ENCODE data around the gene PRDM1. TPM values are rescaled to one million over a fixed set of nuclear protein-coding genes. Genes with fewer than 3 reads are reported as not detected.

PRDM1 gene
- total RNA-seq, 1 donor from 2014 or later: 10.5 TPM

GRCh38 chr6:106108129-106108528 lies 22.0 kb downstream of the PRDM1 start:
- Histone ChIP-seq H3K27me3 (ENCODE audit: insufficient read depth, low read length) (no peaks in the 10 kb centered on the region), H2AFZ (ENCODE audit: low read depth, low read length) (no peak overlapping the region), H3K4me3 (ENCODE audit: insufficient read depth, low read depth, low read length) (no peak overlapping the region), H3K4me2 (ENCODE audit: low read length) (no peak overlapping the region), H3K4me1 (ENCODE audit: insufficient read depth, low read length) (peaks cover 7% of the 10 kb centered on the region), H3K36me3 (ENCODE audit: insufficient read depth, low read length) (peaks cover 3% of the 10 kb centered on the region), H3K9me3 (ENCODE audit: insufficient read depth, low read depth, low read length) (no peaks in the 10 kb centered on the region), H3K27ac (ENCODE audit: low read depth, low read length) (no peak overlapping the region), H3K9ac (ENCODE audit: low read length) (no peak overlapping the region), H3K79me2 (ENCODE audit: insufficient read depth, low read length) (no peaks in the 10 kb centered on the region), H4K20me1 (ENCODE audit: insufficient read depth, low read length) (no peaks in the 10 kb centered on the region)
- TF ChIP-seq EZH2 (IDR thresholded peaks at IDR 0.05; ENCODE audit: insufficient read depth, low read length): no peak
- no peak for TF ChIP-seq CTCF (IDR thresholded peaks at IDR 0.05; ENCODE audit: insufficient read depth, low read depth, low read length)
- Mint-ChIP-seq H3K27ac (ENCODE audit: unreplicated experiment) (no peak overlapping the region), H3K4me3 (ENCODE audit: unreplicated experiment) (no peak overlapping the region), H3K4me1 (ENCODE audit: low read depth, unreplicated experiment) (peaks cover 8% of the 10 kb centered on the region), H3K36me3 (ENCODE audit: low read depth, unreplicated experiment) (peaks cover 35% of the 10 kb centered on the region), H3K9me3 (ENCODE audit: unreplicated experiment) (no peaks in the 10 kb centered on the region), H3K27me3 (ENCODE audit: low read depth, unreplicated experiment) (no peaks in the 10 kb centered on the region)
- no peak for DNase-seq (ENCODE audit: low read depth)
- no peak for FAIRE-seq

GRCh38 chr6:106109029-106109428 lies 22.9 kb downstream of the PRDM1 start:
- H2AFZ ChIP-seq (ENCODE audit: low read depth, low read length): no peak overlapping the region
- Mint-ChIP-seq H3K9me3 (ENCODE audit: unreplicated experiment) (no peaks in the 10 kb centered on the region), H3K4me3 (ENCODE audit: unreplicated experiment) (no peak overlapping the region), H3K27me3 (ENCODE audit: low read depth, unreplicated experiment) (no peaks in the 10 kb centered on the region), H3K4me1 (ENCODE audit: low read depth, unreplicated experiment) (peaks cover 8% of the 10 kb centered on the region), H3K36me3 (ENCODE audit: low read depth, unreplicated experiment) (peaks cover 33% of the 10 kb centered on the region), H3K27ac (ENCODE audit: unreplicated experiment) (no peak overlapping the region)
- DNase-seq (ENCODE audit: low read depth) (no peak), FAIRE-seq (no peak)
- H3K4me2 ChIP-seq (ENCODE audit: low read length): no peak overlapping the region
- H3K79me2 ChIP-seq (ENCODE audit: insufficient read depth, low read length): no peaks in the 10 kb centered on the region
- TF ChIP-seq EZH2 (IDR thresholded peaks at IDR 0.05; ENCODE audit: insufficient read depth, low read length): no peak
- TF ChIP-seq CTCF (IDR thresholded peaks at IDR 0.05; ENCODE audit: insufficient read depth, low read depth, low read length): no peak
- no peak overlapping the region for H3K4me3 ChIP-seq (ENCODE audit: insufficient read depth, low read depth, low read length)
- H3K27ac ChIP-seq (ENCODE audit: low read depth, low read length): no peak overlapping the region
- no peak overlapping the region for H3K9ac ChIP-seq (ENCODE audit: low read length)
- H4K20me1 ChIP-seq (ENCODE audit: insufficient read depth, low read length): no peaks in the 10 kb centered on the region
- peaks cover 3% of the 10 kb centered on the region for H3K36me3 ChIP-seq (ENCODE audit: insufficient read depth, low read length)
- peaks cover 12% of the 10 kb centered on the region for H3K4me1 ChIP-seq (ENCODE audit: insufficient read depth, low read length)
- H3K9me3 ChIP-seq (ENCODE audit: insufficient read depth, low read depth, low read length): no peaks in the 10 kb centered on the region
- H3K27me3 ChIP-seq (ENCODE audit: insufficient read depth, low read length): no peaks in the 10 kb centered on the region

GRCh38 chr6:106110164-106110826 lies 24.2 kb downstream of the PRDM1 start:
- H3K36me3 Mint-ChIP-seq (ENCODE audit: low read depth, unreplicated experiment): peaks cover 26% of the 10 kb centered on the region
- H3K4me3 ChIP-seq (ENCODE audit: insufficient read depth, low read depth, low read length): no peak overlapping the region
- H3K4me2 ChIP-seq (ENCODE audit: low read length): no peak overlapping the region
- H3K4me1 ChIP-seq (ENCODE audit: insufficient read depth, low read length): peaks cover 12% of the 10 kb centered on the region
- no peaks in the 10 kb centered on the region for H3K9me3 ChIP-seq (ENCODE audit: insufficient read depth, low read depth, low read length)
- H3K79me2 ChIP-seq (ENCODE audit: insufficient read depth, low read length): no peaks in the 10 kb centered on the region
- no peaks in the 10 kb centered on the region for H3K27me3 ChIP-seq (ENCODE audit: insufficient read depth, low read length)
- no peaks in the 10 kb centered on the region for H3K27me3 Mint-ChIP-seq (ENCODE audit: low read depth, unreplicated experiment)
- H2AFZ ChIP-seq (ENCODE audit: low read depth, low read length): no peak overlapping the region
- no peak overlapping the region for H3K27ac Mint-ChIP-seq (ENCODE audit: unreplicated experiment)
- H3K27ac ChIP-seq (ENCODE audit: low read depth, low read length): no peak overlapping the region
- no peak for FAIRE-seq
- DNase-seq (ENCODE audit: low read depth): no peak
- H3K9me3 Mint-ChIP-seq (ENCODE audit: unreplicated experiment): no peaks in the 10 kb centered on the region
- TF ChIP-seq CTCF (IDR thresholded peaks at IDR 0.05; ENCODE audit: insufficient read depth, low read depth, low read length) (no peak), EZH2 (IDR thresholded peaks at IDR 0.05; ENCODE audit: insufficient read depth, low read length) (no peak)
- no peak overlapping the region for H3K4me3 Mint-ChIP-seq (ENCODE audit: unreplicated experiment)
- no peak overlapping the region for H3K9ac ChIP-seq (ENCODE audit: low read length)
- peaks cover 3% of the 10 kb centered on the region for H3K36me3 ChIP-seq (ENCODE audit: insufficient read depth, low read length)
- H4K20me1 ChIP-seq (ENCODE audit: insufficient read depth, low read length): no peaks in the 10 kb centered on the region
- H3K4me1 Mint-ChIP-seq (ENCODE audit: low read depth, unreplicated experiment): peaks cover 8% of the 10 kb centered on the region
